ENCODE results near the gene MAPKAPK3. TPM values are rescaled to one million over a fixed set of nuclear protein-coding genes. Genes with fewer than 3 reads are reported as not detected.

The MAPKAPK3 gene
- total RNA-seq, 4 donors from 2014 or later, result 20.8 to 31.3 (median 27.2) TPM

- H3K36me3 ChIP-seq, result peaks cover 4 to 68% (median 46%) of the 10 kb centered on the region in 4 donors
These were observed 42.5 kb upstream of the MAPKAPK3 start for GRCh38 chr3:50574444-50574831.

GRCh38 chr3:50575372-50575771 lies 41.6 kb upstream of the MAPKAPK3 start:
- Histone ChIP-seq H3K36me3 (peaks cover 4 to 78% (median 53%) of the 10 kb centered on the region in 4 donors), H3K27me3 (no peaks in the 10 kb centered on the region), H3K9me3 (no peaks in the 10 kb centered on the region), H3K4me3 (no peak overlapping the region), H3K4me1 (peaks cover 6 to 22% (median 16%) of the 10 kb centered on the region in 4 donors), H3K27ac (replicated peaks in 1 of 4) (no peak overlapping the region)
- no peak for TF ChIP-seq EP300 (IDR thresholded peaks at IDR 0.05)
- TF ChIP-seq CTCF (IDR thresholded peaks at IDR 0.05), result no peak
- TF ChIP-seq POLR2AphosphoS5 (IDR thresholded peaks at IDR 0.05), result no peak
- TF ChIP-seq POLR2A (IDR thresholded peaks at IDR 0.05; ENCODE audit: low read depth), result no peak
- intact Hi-C loops (cut with DNase I), result no loop called here
- DNase-seq (ENCODE audit: extremely low spot score), result no peak
- 73% methylated on average over 6 of the region's 6 CpGs for WGBS

More at GRCh38 chr3:50574444-50574831, 42.5 kb upstream of the MAPKAPK3 start:
- no peak for TF ChIP-seq POLR2AphosphoS5 (IDR thresholded peaks at IDR 0.05)
- TF ChIP-seq CTCF (IDR thresholded peaks at IDR 0.05), result no peak
- no peak for TF ChIP-seq POLR2A (IDR thresholded peaks at IDR 0.05; ENCODE audit: low read depth)
- TF ChIP-seq EP300 (IDR thresholded peaks at IDR 0.05), result no peak
- H3K4me3 ChIP-seq, result no peak overlapping the region
- no peaks in the 10 kb centered on the region for H3K27me3 ChIP-seq
- H3K4me1 ChIP-seq, result peaks cover 11 to 30% (median 24%) of the 10 kb centered on the region in 4 donors
- H3K9me3 ChIP-seq, result no peaks in the 10 kb centered on the region
- intact Hi-C loops (cut with DNase I), result loop anchor here (5.0 kb wide), 1 partner anchor 803 kb away; no protein-coding TSS in a partner anchor
- no peak overlapping the region for H3K27ac ChIP-seq (replicated peaks in 1 of 4)
- no CpG with 5 or more reads among the region's 1 CpG for WGBS
- DNase-seq (ENCODE audit: extremely low spot score), result no peak

- DNase-seq (ENCODE audit: extremely low spot score), result no peak
- 100% methylated on average over 2 of the region's 2 CpGs for WGBS
- no peak overlapping the region for H3K27ac ChIP-seq (replicated peaks in 1 of 4)
- no peaks in the 10 kb centered on the region for H3K27me3 ChIP-seq
- TF ChIP-seq CTCF (IDR thresholded peaks at IDR 0.05) (no peak), POLR2A (IDR thresholded peaks at IDR 0.05; ENCODE audit: low read depth) (no peak), EP300 (IDR thresholded peaks at IDR 0.05) (no peak), POLR2AphosphoS5 (IDR thresholded peaks at IDR 0.05) (no peak)
- no peaks in the 10 kb centered on the region for H3K9me3 ChIP-seq
- peaks cover 2 to 20% (median 3%) of the 10 kb centered on the region in 4 donors for H3K4me1 ChIP-seq
- intact Hi-C loops (cut with DNase I), result no loop called here
- H3K4me3 ChIP-seq, result no peak overlapping the region
- peaks cover 4 to 97% (median 62%) of the 10 kb centered on the region in 4 donors for H3K36me3 ChIP-seq
These were observed 39.6 kb upstream of the MAPKAPK3 start for GRCh38 chr3:50577348-50577747.

- no peak overlapping the region for H3K4me3 ChIP-seq
- intact Hi-C loops (cut with DNase I), result no loop called here
- H3K27me3 ChIP-seq, result no peaks in the 10 kb centered on the region
- H3K4me1 ChIP-seq, result peaks cover 6 to 39% (median 9%) of the 10 kb centered on the region in 4 donors
- whole genome bisulfite sequencing, result 85% methylated on average over 7 of the region's 9 CpGs
- H3K27ac ChIP-seq (replicated peaks in 1 of 4), result no peak overlapping the region
- no peaks in the 10 kb centered on the region for H3K9me3 ChIP-seq
- DNase-seq (ENCODE audit: extremely low spot score), result no peak
- peaks cover 4 to 86% (median 48%) of the 10 kb centered on the region in 4 donors for H3K36me3 ChIP-seq
- TF ChIP-seq CTCF (IDR thresholded peaks at IDR 0.05) (no peak), EP300 (IDR thresholded peaks at IDR 0.05) (no peak), POLR2A (IDR thresholded peaks at IDR 0.05; ENCODE audit: low read depth) (no peak), POLR2AphosphoS5 (IDR thresholded peaks at IDR 0.05) (no peak)
These were observed 36.1 kb upstream of the MAPKAPK3 start for GRCh38 chr3:50580683-50581458.

Measured in esophagus muscularis mucosa (tissue), 4 donors.